ENCODE results near the gene S100PBP.

S100PBP gene

GRCh38 chr1:32813941-32814739, 3.3 kb upstream of the S100PBP start:
- no peaks in the 10 kb centered on the region for H3K27me3 ChIP-seq (replicated peaks)
- peak; percentile 4 for TF ChIP-seq CTCF (IDR thresholded peaks at IDR 0.05; ENCODE audit: low read depth, low read length, missing control alignments)
- H3K4me3 ChIP-seq (ENCODE audit: low read depth, low read length), result no peak overlapping the region
- peak overlapping the region; percentile 29 for H3K27ac ChIP-seq
- DNase-seq, result peak; percentile 56
- in situ Hi-C loops (cut with HindIII; ENCODE audit: low pct_ligation_motif_present, low sequenced_read_pairs), result no loop called here
- peaks cover 20% of the 10 kb centered on the region for H3K36me3 ChIP-seq (replicated peaks)

GRCh38 chr1:32816676-32817158, 736 bp upstream of the S100PBP start:
- in situ Hi-C loops (cut with HindIII; ENCODE audit: low pct_ligation_motif_present, low sequenced_read_pairs), result no loop called here
- Histone ChIP-seq H3K27ac (peak overlapping the region; percentile 96), H3K36me3 (replicated peaks) (peaks cover 3% of the 10 kb centered on the region), H3K27me3 (replicated peaks) (no peaks in the 10 kb centered on the region), H3K4me3 (ENCODE audit: low read depth, low read length) (peak overlapping the region; percentile 98)
- TF ChIP-seq CTCF (IDR thresholded peaks at IDR 0.05; ENCODE audit: low read depth, low read length, missing control alignments), result no peak
- peak; percentile 22 for DNase-seq

DNA sequence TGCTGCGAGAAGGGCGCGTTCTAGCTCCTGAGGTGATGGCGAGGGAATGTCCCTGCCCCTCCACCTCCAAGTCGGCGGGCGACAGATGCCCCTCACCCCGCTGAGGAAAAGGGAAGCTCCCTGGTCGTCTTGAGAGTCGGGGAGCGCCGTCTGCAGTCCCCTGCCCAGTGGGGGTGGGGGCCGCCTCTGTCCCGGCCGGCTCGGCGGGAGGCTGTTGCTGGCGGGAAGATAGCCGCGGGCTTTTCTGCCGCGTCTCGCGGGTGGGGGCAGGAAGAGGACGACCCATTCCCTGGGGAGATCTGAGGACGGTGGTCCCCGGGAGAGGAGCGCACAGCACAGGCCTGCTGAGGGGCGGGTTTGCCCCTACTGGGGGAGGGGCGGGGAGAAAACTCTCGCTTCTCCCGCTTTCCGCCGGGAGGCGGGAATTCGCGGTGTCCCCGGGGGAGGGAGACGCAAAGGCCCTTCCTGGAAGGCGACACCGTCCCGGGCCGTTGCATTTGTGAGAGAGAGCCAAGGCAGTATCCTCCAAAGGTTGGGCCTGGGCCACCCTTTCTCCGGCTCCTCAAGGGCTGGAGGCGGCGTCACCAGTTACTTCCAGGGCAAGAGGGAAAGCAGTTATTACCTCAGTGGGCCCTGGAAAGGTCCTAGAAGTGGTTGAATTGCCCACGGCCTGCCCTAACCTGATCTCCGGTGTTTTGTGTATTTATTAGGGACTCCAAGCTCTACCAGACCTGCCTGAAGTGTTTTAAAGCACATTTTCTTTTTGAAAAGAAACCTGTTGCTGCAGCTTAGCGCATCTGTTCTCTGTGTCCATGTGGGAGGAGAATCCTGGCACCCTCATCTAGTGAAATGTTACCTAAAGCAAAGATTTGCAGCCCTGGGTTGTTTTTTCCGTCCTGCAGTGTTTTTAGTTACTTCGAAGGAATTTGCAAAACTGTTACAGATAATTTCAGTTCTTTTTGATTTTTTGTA, 648 bp downstream of the S100PBP start:
- peak overlapping the region; percentile 59 for H3K27ac ChIP-seq
- peaks cover 3% of the 10 kb centered on the region for H3K36me3 ChIP-seq (replicated peaks)
- in situ Hi-C loops (cut with HindIII; ENCODE audit: low pct_ligation_motif_present, low sequenced_read_pairs), result no loop called here
- DNase-seq, result no peak
- H3K4me3 ChIP-seq (ENCODE audit: low read depth, low read length), result peak overlapping the region; percentile 98
- no peaks in the 10 kb centered on the region for H3K27me3 ChIP-seq (replicated peaks)
- no peak for TF ChIP-seq CTCF (IDR thresholded peaks at IDR 0.05; ENCODE audit: low read depth, low read length, missing control alignments)

- no peak for TF ChIP-seq CTCF (IDR thresholded peaks at IDR 0.05; ENCODE audit: low read depth, low read length, missing control alignments)
- in situ Hi-C loops (cut with HindIII; ENCODE audit: low pct_ligation_motif_present, low sequenced_read_pairs), result no loop called here
- Histone ChIP-seq H3K27ac (no peak overlapping the region), H3K27me3 (replicated peaks) (no peaks in the 10 kb centered on the region), H3K36me3 (replicated peaks) (peaks cover 3% of the 10 kb centered on the region), H3K4me3 (ENCODE audit: low read depth, low read length) (peak overlapping the region; percentile 98)
- no peak for DNase-seq
Observed at GRCh38 chr1:32818804-32819541, 1.5 kb downstream of the S100PBP start.

DNA sequence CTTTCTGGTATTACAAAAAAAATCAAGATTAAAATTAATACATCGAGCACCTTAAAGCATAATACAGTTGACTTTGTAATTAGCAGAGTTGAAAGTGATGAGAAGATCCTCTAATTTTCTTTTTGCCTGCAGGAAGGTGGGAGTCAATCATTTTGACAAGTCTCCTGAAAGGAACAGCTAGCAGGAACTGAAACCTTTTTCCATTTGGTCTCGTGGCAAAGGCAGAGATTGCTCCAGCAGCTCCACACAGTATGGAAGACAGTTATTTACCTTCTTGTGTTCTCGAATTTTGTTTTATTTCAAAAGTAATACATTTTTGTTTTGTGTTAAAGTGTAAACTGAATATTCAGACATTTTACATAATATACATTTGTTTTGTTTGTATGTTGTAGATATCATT, 7.7 kb downstream of the S100PBP start:
- no peak for DNase-seq
- Histone ChIP-seq H3K27ac (no peak overlapping the region), H3K36me3 (replicated peaks) (peaks cover 29% of the 10 kb centered on the region), H3K27me3 (replicated peaks) (no peaks in the 10 kb centered on the region), H3K4me3 (ENCODE audit: low read depth, low read length) (no peak overlapping the region)
- TF ChIP-seq CTCF (IDR thresholded peaks at IDR 0.05; ENCODE audit: low read depth, low read length, missing control alignments), result no peak
- in situ Hi-C loops (cut with HindIII; ENCODE audit: low pct_ligation_motif_present, low sequenced_read_pairs), result no loop called here

Measured in brain microvascular endothelial cell (primary cell).